Esophagus squamous epithelium (tissue), 4 donors: ENCODE measurements around the gene RNU1-4.
"Not testable (repeated sequence)": the region's sequence is repeated elsewhere in the genome, so short reads cannot be mapped to it uniquely, and the experiment has no call there.

Experiments
- CTCF ChIP-seq, 6 experiments: fragments of 450-650 bp in 4 of 6; fragments of 200-600 bp in 2 of 6; sonication (generic) in 2 of 6; IDR thresholded peaks; one replicate each; pipeline ENCODE4 v1.5.1; 2016 to 2019; ENCODE audit warnings: antibody characterized with exemption in 6 of 6, mild to moderate bottlenecking in 4 of 6, moderate library complexity in 4 of 6
- POLR2A ChIP-seq, 4 donors: fragments of 450-650 bp; IDR thresholded peaks; one replicate each; pipeline ENCODE4 v1.6.1; 2017; ENCODE audit warnings: antibody characterized with exemption in 4 of 4, mild to moderate bottlenecking in 4 of 4, moderate library complexity in 3 of 4

GRCh38 chr1:16703141-16703540 is 37.2 kb upstream of the RNU1-4 start:
- not testable (repeated sequence) for TF ChIP-seq CTCF, POLR2A (IDR thresholded peaks at IDR 0.05)
